Right cardiac atrium (tissue), 5 donors: ENCODE measurements around the gene PPP1R12B. TPM values are rescaled to one million over a fixed set of nuclear protein-coding genes. Genes with fewer than 3 reads are reported as not detected.
A peak's percentile ranks its signal among the peaks of the same experiment; 100 is the strongest.
"Not testable (repeated sequence)": the region's sequence is repeated elsewhere in the genome, so short reads cannot be mapped to it uniquely, and the experiment has no call there.

ENCODE experiments used
- ATAC-seq, 2 donors: fragments of 200-7000 bp; cut with Tn5 transposase; one replicate each; pipeline versions ENCODE4 v1.8.0 to v1.9.1; 2020; ENCODE audit warnings: moderate library complexity in 2 of 2, mild to moderate bottlenecking in 1 of 2
- DNase-seq, 3 donors: peaks; one replicate each; pipeline ENCODE4 v3.0.0-alpha.2; 2020
- H3K27ac ChIP-seq: one replicate; pipeline ENCODE4 v1.5.1; 2013; ENCODE audit warnings: mild to moderate bottlenecking, low read length, control low read depth, moderate library complexity
- H3K27me3 ChIP-seq: one replicate; pipeline ENCODE4 v1.6.1; 2013; ENCODE audit not compliant: control insufficient read depth, insufficient read depth
- H3K4me1 ChIP-seq: one replicate; pipeline ENCODE4 v1.6.1; 2013; ENCODE audit warnings: low read length; ENCODE audit not compliant: control insufficient read depth, insufficient read depth
- H3K4me3 ChIP-seq: one replicate; pipeline ENCODE4 v1.5.1; 2013; ENCODE audit warnings: low read length, control low read depth
- H3K9me3 ChIP-seq: one replicate; pipeline ENCODE4 v1.6.1; 2013; ENCODE audit warnings: low read length; ENCODE audit not compliant: control insufficient read depth
- WGBS: extraction: QIAGEN DNeasy Blood & Tissue Kit; methylation state at CpG from one replicate; pipeline ENCODE4 v1.1.7; 2013; 5-methylcytosine and 5-hydroxymethylcytosine counted together
- intact Hi-C, 4 donors: fragments of 100-400 bp; cut with DNase I; formaldehyde crosslinking; loops; one replicate each; pipeline versions ENCODE4 v1.11.0 to v1.14.0; 2022 to 2023
- polyA plus RNA-seq: library from polyadenylated mRNA; stranded (reverse); fragments of 200-250 nt; gene quantifications from one replicate; pipeline ENCODE4 v1.2.3, GENCODE V29; 2013
- total RNA-seq, 4 donors: library from RNA; stranded (reverse); fragmentation: NEBNext Ultra II Directional; extraction: Animal tissue kit (Norgen Biotek cat#: 25700); gene quantifications; one replicate each; pipeline ENCODE4 v1.2.1, GENCODE V29; 2021
- donor health status: healthy with polysubstance abuse.
- donor health status: DM: no; HTN: yes; CAD: no.
- donor health status: DM: no; HTN: no; CAD: no.
- donor health status: DM: no; HTN: yes; CAD: no; lungs with severe emphysema.
- donor health status: DM: yes; HTN: yes; CAD: no.

The PPP1R12B gene
- total and polyA plus RNA-seq, 5 donors = 182 to 741 (median 592) TPM

- peak overlapping the region; percentile 16 for H3K27ac ChIP-seq
- intact Hi-C loops, H3K4me3 ChIP-seq, DNase-seq, H3K27me3 ChIP-seq, H3K4me1 ChIP-seq, H3K9me3 ChIP-seq: not testable (repeated sequence)
- peak; percentile 38 to 50 for ATAC-seq
- whole genome bisulfite sequencing = 11% methylated on average over 5 of the region's 5 CpGs
Measured at GRCh38 chr1:202539166-202539574, 190.7 kb downstream of the PPP1R12B start.

- H3K9me3 ChIP-seq, ATAC-seq: not testable (repeated sequence)
Measured at GRCh38 chr1:202539583-202539982, 191.1 kb downstream of the PPP1R12B start.

GRCh38 chr1:202540014-202540413, 191.5 kb downstream of the PPP1R12B start:
- DNase-seq = no peak
- Histone ChIP-seq H3K4me1 (peaks cover 1% of the 10 kb centered on the region), H3K4me3 (peak overlapping the region; percentile 16), H3K27ac (no peak overlapping the region), H3K9me3 (no peaks in the 10 kb centered on the region), H3K27me3 (no peaks in the 10 kb centered on the region)
- intact Hi-C loops = no loop called here
- no peak for ATAC-seq
- WGBS = 44% methylated on average over 6 of the region's 6 CpGs

More at GRCh38 chr1:202539583-202539982, 191.1 kb downstream of the PPP1R12B start:
- peak overlapping the region; percentile 3 for H3K27ac ChIP-seq
- H3K4me1 ChIP-seq, intact Hi-C loops, DNase-seq, H3K27me3 ChIP-seq: not testable (repeated sequence)
- WGBS = 28% methylated on average over 5 of the region's 5 CpGs
- H3K4me3 ChIP-seq = peak overlapping the region; percentile 16

GRCh38 chr1:202540448-202540847, 191.9 kb downstream of the PPP1R12B start:
- H3K4me1 ChIP-seq = peaks cover 1% of the 10 kb centered on the region
- no peaks in the 10 kb centered on the region for H3K9me3 ChIP-seq
- DNase-seq (no peak), ATAC-seq (no peak)
- WGBS = 59% methylated on average over 2 of the region's 2 CpGs
- H3K27ac ChIP-seq = no peak overlapping the region
- intact Hi-C loops = no loop called here
- peak overlapping the region; percentile 16 for H3K4me3 ChIP-seq
- H3K27me3 ChIP-seq = no peaks in the 10 kb centered on the region

- ATAC-seq, H3K27me3 ChIP-seq, DNase-seq, H3K27ac ChIP-seq, H3K4me3 ChIP-seq, intact Hi-C loops, H3K9me3 ChIP-seq, H3K4me1 ChIP-seq: not testable (repeated sequence)
- 67% methylated on average over 2 of the region's 2 CpGs for WGBS
Measured at GRCh38 chr1:202540858-202541257, 192.4 kb downstream of the PPP1R12B start.

- H3K27ac ChIP-seq, H3K27me3 ChIP-seq, ATAC-seq, H3K9me3 ChIP-seq, DNase-seq, intact Hi-C loops, H3K4me3 ChIP-seq, H3K4me1 ChIP-seq: not testable (repeated sequence)
Measured at GRCh38 chr1:202542415-202542814, 193.9 kb downstream of the PPP1R12B start.

GRCh38 chr1:202543537-202543936, 195.0 kb downstream of the PPP1R12B start:
- H3K4me3 ChIP-seq, intact Hi-C loops, H3K4me1 ChIP-seq, H3K9me3 ChIP-seq, H3K27me3 ChIP-seq: not testable (repeated sequence)
- DNase-seq (peak in 1 of 3 donors; percentile 48), ATAC-seq (peak; percentile 16 to 30)
- peak overlapping the region; percentile 52 for H3K27ac ChIP-seq
- WGBS = 62% methylated on average over 11 of the region's 11 CpGs

GRCh38 chr1:202544766-202545449, 196.4 kb downstream of the PPP1R12B start:
- WGBS = 76% methylated on average over 6 of the region's 6 CpGs
- intact Hi-C loops, ATAC-seq, H3K4me1 ChIP-seq, DNase-seq, H3K9me3 ChIP-seq, H3K27me3 ChIP-seq, H3K4me3 ChIP-seq, H3K27ac ChIP-seq: not testable (repeated sequence)

- H3K27me3 ChIP-seq, H3K4me3 ChIP-seq, DNase-seq, H3K9me3 ChIP-seq, H3K4me1 ChIP-seq, intact Hi-C loops, ATAC-seq: not testable (repeated sequence)
- WGBS = 35% methylated on average over 3 of the region's 3 CpGs
- peak overlapping the region; percentile 52 for H3K27ac ChIP-seq
Measured at GRCh38 chr1:202545647-202546303, 197.3 kb downstream of the PPP1R12B start.

- intact Hi-C loops, H3K4me1 ChIP-seq, H3K9me3 ChIP-seq, H3K27me3 ChIP-seq, H3K4me3 ChIP-seq: not testable (repeated sequence)
- H3K27ac ChIP-seq = peak overlapping the region; percentile 52
- WGBS = 45% methylated on average over 3 of the region's 3 CpGs
- ATAC-seq = peak; percentile 39 to 63
- peak in 1 of 3 donors; percentile 48 for DNase-seq
Measured at GRCh38 chr1:202546377-202546776, 197.9 kb downstream of the PPP1R12B start.

- peak in 1 of 2 donors; percentile 15 for ATAC-seq
- intact Hi-C loops, DNase-seq, H3K27me3 ChIP-seq, H3K4me3 ChIP-seq, H3K27ac ChIP-seq, H3K9me3 ChIP-seq: not testable (repeated sequence)
- WGBS = 53% methylated on average over 3 of the region's 3 CpGs
- peaks cover 11% of the 10 kb centered on the region for H3K4me1 ChIP-seq
Measured at GRCh38 chr1:202546796-202547195, 198.3 kb downstream of the PPP1R12B start.
